NAMALWA (cell line): ENCODE measurements around the gene ACAD8.

Experiments used
- DNase-seq: peaks from one replicate; pipeline ENCODE4 v3.0.0-alpha.2; 2015; ENCODE audit warnings: low spot score

ACAD8 gene

DNA sequence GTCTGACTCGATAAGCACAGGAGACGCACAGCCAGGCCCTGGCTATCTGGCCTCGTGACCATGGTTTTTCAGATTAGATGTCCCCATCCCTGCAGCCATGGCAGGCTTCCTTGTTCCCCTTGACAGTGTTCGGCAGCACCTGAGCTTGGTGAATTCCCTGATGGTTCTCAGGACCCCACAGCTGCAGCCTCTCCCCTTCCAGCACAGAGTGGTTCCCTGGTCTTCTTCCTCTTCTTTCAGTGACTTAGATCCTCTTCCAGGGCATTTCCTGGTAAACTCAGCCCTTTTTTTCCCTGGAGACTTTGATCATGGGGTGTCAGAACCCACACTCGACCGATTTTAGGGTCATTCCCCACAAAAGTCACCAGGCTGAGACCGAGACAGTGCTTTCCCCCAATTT is 37.3 kb downstream of the ACAD8 start:
- DNase-seq = no peak

DNA sequence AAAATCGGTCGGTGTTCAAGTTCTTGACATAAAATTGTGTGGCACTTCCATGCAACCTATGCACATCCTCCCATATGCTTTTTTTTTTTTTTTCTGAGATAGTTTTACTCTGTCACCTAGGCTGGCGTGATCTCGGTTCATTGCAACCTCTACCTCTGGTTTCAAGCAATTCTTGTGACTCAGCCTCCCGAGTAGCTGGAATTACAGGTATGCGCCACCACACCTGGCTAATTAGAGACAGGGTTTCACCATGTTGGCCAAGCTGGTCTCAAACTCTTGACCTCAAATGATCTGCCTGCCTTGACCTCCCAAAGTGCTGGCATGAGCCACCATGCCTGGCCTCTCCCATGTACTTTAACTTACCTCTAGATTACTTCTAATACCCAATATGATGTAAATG is 37.8 kb downstream of the ACAD8 start:
- DNase-seq = no peak

DNA sequence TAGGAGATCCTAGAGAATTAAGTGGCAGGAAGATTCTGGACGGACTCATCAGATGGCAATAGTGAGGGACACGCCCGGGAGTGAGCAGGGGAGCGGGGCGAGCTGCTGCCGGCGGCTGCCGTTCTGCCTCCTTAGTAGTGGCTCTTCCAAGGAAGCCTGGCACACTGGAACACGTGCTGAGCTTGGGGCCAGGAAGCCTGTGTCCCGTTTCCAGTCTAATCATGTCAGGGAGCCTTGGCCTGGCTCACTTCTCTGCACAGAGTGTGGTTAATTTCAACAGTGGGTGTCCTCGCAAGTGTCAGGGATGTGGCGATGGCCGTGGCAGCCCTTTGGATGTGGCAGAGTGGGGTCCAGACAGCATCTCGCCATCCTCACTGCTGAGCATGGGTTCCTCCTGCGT is 39.3 kb downstream of the ACAD8 start:
- DNase-seq = no peak

DNA sequence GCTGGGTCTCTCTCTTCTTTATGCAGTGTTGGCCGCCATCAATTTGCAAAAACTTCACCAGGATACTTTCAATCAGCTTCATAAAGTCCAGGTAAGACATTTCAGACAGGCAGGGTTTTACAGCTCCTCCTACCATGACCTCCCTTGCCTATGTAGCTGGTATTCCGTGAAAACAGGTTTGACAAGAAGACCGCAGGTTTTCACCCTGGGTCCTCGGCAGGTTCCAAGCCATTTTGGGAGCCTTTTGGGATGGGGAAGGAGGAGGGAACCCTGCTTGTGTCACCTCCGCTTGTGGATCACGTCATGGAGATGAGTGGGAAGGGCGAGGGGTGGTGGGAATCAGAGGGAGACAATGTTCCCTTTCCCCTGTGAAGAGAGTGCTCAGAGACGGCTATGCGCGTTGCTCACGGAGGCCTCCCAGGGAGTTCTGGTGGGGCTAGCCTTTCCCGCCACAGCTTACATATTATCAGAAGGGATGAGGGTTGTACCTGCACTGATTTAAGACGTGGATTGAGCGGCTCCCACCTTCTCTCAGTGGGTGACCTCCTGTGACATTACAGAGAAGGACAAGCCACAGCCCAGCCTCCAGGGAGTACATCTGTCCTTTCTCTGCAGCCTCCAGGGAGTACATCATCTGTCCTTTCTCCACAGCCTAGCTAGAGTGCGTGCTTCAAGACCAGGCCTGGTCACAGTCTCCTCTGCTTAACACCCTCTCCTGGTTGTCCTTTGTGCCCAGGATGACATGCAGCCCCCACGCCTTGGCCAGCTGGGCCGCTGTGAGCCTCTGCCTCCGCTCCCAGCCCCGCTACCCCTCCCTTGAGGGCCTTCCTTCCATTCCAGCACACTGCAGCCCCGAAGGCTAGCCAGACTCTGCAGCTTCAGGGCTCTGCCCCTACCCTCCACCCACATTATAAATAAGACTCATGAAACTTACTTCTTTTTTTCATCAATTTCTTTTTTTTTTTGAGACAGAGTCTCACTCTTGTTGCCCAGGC is 40.0 kb downstream of the ACAD8 start:
- no peak for DNase-seq

DNA sequence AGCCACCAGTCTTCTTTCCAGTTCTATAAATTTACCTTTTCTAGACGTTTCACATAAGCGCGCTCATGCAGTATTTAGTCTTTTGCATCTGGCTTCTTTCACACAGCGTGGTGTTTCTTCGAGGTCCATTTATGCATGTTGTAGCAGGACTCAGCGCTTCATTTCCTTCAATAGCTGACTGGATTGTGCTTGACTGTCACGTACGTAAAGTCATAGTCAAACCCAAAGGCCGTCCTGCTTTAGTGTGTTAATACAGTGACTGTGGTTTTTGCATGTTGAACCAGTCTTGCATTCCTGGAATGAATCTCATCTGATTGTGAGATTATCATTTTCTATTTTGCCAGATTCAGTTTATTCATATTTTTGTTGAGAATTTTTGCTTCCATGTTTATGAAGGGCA is 41.3 kb downstream of the ACAD8 start:
- no peak for DNase-seq

DNA sequence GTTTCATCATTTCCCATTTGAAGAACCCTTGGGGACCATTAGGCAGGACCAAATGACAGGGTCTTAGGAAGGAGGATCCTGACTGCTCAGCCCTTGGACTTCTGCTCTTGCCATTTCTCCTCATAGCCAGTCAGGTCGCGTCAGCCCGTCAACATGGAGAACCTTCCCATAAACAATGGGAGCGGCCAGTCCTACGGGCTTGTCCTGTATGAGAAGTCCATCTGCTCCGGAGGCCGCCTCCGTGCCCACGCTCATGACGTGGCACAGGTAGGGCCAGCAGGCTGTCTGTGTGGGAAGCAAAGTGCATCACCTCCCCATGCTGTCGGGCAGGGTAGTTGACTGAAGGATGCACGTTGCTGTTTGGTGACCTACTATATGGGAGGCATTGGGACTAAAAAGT is 58.9 kb downstream of the ACAD8 start:
- DNase-seq = no peak

DNA sequence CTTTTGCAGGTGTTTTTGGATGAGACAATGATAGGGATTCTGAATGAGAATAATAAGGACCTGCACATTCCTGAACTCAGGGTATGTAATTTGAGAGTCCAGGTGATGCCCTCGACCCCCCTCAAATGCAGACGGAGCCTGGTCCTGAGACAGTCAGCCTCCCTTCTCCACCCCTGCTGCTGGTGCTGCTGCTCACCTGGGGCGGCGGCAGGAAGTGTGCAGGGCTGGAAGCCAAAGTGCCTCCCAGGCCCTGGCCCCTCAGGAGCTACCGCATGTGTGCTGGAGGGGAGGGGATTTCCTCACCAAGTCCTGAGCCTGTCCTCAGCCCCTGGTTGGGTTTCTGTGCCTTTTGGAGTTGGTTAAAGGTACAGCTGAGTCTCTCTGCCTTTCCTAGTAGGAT is 59.4 kb downstream of the ACAD8 start:
- no peak for DNase-seq

DNA sequence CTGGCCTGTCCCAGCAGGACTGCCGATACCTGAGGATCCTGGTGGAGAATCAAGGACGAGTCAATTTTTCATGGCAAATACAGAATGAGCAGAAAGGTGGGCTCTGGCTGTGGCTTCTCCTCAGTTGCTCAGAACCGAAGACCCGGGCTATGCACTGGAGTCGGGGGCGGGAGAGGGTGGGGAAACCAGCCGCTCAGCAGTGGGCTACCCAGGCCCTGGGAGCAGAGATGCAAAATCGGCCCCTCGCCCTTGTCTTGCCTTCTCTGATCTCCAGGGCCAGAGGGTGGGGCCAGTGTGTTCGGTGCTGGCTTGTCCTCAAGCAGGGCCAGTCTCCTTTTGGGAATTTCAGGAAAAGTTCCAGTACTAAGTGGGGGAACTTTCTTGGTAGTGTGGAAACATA is 60.0 kb downstream of the ACAD8 start:
- DNase-seq = no peak

DNA sequence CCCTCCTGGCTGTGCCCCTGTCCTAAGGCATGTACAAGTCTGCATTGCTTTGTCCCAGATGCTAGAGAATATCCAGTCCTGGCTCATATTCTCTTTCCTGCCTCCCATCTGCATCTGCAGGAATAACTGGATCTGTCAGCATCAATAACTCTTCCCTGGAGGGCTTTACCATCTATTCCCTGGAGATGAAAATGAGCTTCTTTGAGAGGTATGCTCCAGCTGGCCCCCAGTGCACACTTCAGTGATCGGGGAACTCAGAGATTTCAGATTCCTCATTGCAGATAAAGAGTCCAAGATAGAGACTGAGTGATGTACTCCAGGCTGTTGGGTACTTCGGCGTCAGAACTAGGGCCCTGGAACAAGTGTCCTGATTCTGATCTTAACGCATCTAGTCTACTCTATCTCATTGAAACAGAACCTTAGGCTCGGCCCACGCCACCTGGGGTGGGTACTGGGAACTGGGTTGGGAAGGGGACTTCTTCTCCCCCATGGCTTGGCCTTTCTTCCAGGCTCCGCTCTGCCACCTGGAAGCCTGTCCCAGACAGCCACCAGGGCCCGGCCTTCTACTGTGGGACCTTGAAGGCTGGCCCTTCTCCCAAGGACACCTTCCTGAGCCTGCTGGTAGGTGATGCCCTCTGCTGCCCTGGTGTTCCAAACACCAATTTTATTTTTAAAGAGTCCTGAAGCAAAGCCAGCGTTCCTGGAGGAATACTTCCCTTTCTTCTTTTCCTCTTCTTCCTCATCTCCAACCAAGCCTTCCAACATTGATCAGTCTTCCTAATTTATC is 60.6 kb downstream of the ACAD8 start:
- DNase-seq = no peak
